CD4-positive, alpha-beta T cell treated with Interleukin-6 at 100 ng/mL for 8 hours (primary cell): ENCODE data around the gene TMEM158.

ENCODE experiments used
- DNase-seq: peaks from one replicate; pipeline ENCODE4 v3.0.0-alpha.2; 2020; ENCODE audit warnings: mixed read lengths, low spot score

Gene TMEM158

GRCh38 chr3:45199837-45200648 lies 26.0 kb downstream of the TMEM158 start:
- DNase-seq: no peak

GRCh38 chr3:45198264-45199260 lies 27.5 kb downstream of the TMEM158 start:
- DNase-seq: no peak

DNA sequence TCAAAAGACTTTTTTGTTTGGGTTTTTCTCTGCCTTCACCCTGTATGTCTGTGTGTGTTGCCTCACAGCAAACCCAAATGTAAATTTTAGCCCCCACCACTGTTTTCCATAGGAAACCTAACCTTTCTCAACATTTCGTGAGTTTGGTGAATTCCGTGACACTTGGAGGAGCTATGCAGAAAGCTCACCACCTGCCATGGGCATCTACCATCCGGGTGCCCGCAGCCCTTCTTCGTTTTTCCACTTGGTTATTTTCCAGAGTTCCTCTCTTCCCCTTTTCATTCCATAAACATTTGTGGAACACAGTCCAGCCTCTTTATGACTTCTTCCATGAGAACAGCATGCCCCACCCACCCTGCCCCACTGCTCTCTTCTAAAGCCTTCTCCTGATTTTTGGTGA lies 31.3 kb downstream of the TMEM158 start:
- DNase-seq: no peak

GRCh38 chr3:45191924-45192417 lies 34.1 kb downstream of the TMEM158 start:
- no peak for DNase-seq

GRCh38 chr3:45191424-45191823 lies 34.7 kb downstream of the TMEM158 start:
- DNase-seq: no peak

- no peak for DNase-seq
Observed at GRCh38 chr3:45188719-45189659, 37.1 kb downstream of the TMEM158 start.

GRCh38 chr3:45187694-45188141 lies 38.4 kb downstream of the TMEM158 start:
- no peak for DNase-seq

DNA sequence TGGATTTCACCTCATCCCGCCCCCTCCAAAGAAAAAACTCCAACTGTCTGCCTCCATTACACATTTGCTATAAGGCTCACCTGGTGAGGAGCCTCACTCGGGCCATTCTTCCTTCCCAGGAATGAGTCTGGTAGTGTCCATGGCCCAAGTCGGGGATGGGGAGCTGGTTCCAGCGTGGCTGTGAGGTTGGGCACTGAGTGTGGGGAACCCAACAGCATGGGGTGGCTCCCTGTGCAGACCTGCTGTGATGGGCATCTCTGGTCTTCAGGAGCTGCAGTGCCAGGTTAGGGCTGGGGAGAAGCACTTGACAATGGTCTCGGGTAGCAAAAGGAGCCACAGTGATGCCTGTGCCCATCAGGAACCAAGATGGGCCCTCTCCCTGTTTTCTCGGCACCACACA lies 39.2 kb downstream of the TMEM158 start:
- DNase-seq: no peak

- DNase-seq: no peak
Observed at GRCh38 chr3:45185461-45185860, 40.6 kb downstream of the TMEM158 start.

DNA sequence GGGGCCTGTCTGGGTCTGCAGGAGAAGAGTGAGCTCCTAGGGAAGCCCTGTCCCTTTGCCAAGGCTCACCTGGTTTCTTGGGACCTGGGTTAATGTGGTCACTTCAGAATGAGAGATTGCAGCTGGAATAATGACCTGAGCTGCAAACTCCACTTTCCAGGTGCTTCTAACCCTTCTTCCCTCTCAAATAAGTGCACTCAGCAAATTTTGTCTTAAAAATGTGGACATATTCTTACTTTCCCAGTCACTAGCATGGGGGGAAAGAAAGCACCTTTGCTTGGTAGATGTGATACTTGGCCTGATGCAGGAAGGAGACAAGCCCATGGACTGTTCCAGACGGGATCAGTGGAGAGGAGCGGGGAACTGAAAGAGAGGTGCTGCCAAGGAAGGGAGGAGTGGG lies 41.0 kb downstream of the TMEM158 start:
- DNase-seq: no peak

- DNase-seq: no peak
Observed at GRCh38 chr3:45183872-45184262, 42.2 kb downstream of the TMEM158 start.

GRCh38 chr3:45182915-45183871 lies 42.9 kb downstream of the TMEM158 start:
- DNase-seq: no peak

GRCh38 chr3:45181496-45181895 lies 44.6 kb downstream of the TMEM158 start:
- DNase-seq: no peak

DNA sequence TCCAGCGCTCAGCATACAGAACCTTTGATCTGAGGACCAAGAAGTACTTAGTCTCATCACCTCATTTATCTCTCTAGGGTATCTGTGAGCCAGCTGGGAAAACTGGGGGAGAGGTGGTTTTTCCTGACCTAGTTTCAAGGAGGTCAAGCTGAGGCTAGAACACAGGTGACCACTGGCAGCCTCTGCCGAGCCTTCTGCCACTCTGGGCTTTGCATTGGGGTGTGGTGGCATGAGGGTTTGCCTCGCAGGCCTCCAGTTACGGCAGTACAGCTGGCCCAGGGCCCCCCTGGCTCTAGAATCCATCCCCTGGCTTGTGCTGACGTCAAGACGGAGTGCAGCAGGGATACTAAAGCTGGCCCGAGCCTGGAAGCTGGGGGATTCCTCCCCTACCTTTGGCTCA lies 45.2 kb downstream of the TMEM158 start:
- no peak for DNase-seq

GRCh38 chr3:45180051-45180450 lies 46.0 kb downstream of the TMEM158 start:
- DNase-seq: no peak

DNA sequence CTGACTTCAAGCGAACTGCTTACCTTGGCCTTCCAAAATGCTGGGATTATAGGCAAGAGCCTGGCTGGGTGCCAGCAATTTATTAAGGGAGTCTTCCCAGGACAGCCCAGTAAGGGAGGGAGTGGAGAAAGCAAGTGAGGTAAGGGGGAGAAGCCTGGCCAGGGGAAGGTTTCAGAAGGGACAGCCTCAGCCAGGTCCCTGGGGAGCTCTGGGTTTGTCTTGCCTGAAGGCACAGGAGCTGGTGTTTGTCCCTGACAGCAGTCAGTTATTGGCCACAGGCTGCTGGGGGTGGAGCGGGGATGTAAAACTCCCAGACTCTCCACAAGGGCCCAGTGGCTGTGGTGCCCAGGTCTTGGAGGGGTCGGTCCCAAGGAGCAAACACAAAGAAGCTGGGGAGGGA lies 46.9 kb downstream of the TMEM158 start:
- no peak for DNase-seq

DNA sequence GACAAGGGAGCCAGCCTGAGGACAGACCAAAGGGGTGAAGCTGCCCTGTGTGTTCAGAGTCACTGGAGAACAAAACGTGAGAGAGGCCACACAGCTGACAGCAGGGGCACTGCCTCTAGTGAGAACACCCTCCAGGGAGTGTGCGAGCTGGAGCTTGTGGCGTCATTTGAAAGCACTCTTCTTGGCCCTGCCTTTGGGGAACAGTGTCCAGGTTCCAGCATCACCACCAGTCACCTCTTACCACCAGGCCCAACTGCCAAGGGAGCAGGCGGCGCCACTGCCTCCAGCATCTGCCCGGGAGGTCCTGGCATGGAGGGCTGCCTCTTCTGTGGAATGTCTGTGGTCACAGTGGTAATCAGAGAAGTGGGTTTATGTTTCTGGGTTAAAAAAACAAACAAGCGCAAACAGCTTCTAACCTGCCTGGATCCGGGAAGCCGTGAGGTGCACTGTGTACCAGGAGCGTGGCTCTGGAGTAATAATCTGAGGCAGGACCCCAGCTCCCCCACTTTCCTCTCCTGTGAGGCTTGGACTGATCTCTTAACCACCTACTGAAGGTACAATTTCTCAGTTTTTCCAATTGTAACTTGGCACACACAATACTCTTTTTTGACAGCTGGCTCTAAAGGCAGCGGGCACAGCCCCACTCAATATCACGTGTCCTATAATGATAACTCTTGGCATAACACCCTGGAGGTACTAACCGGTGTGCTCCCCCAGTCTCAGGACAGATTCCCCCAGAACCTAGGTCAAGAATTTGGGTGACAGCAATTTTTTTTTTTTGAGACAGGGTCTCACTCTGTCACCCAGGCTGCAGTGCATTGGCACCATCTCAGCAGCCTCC lies 47.7 kb downstream of the TMEM158 start:
- DNase-seq: no peak

DNA sequence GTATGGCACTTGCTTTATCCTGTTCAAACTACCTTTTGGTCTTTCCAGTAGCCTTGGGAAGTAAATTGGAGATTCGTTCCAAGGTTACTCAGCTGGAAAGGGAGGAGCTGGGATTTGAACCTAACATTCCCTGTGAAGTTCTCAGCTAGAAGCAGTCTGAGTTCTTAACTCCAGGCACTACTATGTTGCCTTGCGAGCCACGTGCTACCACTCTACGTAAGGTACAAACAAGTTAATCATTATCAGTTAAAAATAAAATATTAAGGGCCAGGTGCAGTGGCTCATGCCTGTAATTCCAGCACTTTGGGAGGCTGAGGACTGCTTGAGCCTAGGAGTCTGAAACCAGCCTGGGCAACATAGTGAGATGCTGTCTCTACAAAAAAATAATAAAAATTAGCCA lies 49.2 kb downstream of the TMEM158 start:
- DNase-seq: no peak
